GM21528 (cell line): ENCODE results near the gene SRGN.
"Not testable (repeated sequence)": the region's sequence is repeated elsewhere in the genome, so short reads cannot be mapped to it uniquely, and the experiment has no call there.

Source experiments
- ATAC-seq: cut with Tn5 transposase; IDR thresholded peaks from one replicate; pipeline ENCODE4 v1.9.1; 2021; ENCODE audit warnings: mild to moderate bottlenecking, moderate library complexity; ENCODE audit not compliant: unreplicated experiment, low FRiP score

SRGN gene

DNA sequence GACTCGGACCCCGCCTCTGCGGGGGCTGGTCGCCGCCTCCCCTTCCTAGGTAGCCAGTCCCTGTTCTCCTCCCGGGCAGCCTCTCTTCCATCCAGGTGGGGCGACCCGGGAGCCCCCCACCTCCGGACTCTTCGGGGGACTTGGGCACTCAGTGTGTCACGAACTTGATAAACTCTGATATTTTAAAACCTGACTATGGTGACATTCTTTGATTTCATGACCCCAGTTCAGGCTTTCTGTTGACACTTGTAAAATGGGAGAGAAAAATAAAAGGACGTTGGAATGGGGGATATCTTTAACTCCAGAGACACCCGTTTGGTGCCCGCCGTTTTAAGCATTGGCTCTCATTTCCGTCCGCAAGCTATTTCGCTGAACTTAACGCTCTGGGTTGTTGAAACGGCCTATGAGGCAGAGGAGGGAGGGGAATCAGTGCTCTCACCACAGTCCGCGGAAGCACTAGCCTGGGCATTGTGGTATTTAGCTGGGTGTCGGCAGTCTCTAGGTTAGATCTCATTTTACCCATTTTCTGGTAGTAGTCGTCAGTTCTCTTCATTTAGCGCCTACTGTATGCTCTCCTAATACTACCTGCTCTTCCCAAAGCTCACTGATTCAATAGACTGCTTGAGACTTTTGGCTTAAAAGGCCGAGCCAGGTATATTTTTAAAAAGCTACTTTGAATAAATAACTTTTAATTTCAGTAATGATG, 36.8 kb downstream of the SRGN start:
- peak; percentile 30 for ATAC-seq

DNA sequence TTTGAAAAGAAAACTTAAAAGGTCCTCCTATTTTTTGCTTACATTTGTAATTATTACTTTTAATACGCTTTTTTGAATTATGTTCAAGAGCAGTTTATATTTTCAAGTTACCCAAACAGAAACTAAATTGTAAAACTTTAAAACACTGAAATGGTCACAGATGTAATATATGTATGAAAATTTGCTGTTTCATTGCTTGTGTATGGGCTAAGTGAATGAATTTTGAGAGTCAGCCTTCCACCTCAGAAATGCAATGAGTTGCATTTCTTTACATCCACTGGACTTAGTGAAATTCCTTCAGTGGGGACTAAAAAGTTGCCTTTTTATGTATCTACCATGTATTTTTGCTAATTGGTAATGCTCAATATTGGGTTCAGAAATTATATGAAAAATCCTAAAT, 37.7 kb downstream of the SRGN start:
- no peak for ATAC-seq

DNA sequence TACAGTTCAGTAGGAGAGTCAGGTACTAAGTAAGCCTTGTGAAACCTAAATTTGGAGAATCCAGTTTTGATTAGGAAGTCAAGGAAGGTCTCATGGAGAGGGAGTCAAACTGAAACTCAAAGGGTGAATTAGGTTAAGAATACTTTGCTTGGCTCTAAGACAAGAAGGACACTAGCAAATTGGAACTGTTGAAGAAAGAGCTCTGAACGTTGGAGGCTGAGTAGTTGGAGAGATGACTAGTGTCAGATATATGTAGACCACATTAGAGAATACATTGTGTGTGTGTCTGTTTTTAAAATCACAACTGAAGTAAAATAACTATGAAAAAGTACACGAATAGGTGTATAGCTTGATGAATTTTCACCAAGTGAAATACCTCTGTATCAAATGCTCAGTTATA, 42.3 kb downstream of the SRGN start:
- no peak for ATAC-seq

DNA sequence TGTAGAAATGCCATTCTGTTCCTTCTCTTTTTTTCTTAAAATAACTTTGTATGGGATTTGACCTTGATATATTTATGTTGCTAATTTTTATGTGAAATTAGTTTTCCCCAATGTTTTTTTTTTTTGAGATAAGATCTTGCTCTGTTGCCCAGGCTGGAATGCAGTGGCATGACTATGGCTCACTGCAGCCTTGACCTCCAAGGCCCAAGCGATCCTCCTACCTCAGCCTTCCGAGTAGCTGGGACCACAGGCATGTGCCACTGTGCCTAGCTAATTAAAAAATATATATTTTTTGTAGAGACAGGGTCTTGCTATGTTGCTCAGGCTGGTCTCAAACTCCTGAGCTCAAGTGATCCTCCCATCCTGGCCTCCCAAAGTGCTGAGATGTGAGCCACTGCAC, 52.1 kb downstream of the SRGN start:
- ATAC-seq: no peak

DNA sequence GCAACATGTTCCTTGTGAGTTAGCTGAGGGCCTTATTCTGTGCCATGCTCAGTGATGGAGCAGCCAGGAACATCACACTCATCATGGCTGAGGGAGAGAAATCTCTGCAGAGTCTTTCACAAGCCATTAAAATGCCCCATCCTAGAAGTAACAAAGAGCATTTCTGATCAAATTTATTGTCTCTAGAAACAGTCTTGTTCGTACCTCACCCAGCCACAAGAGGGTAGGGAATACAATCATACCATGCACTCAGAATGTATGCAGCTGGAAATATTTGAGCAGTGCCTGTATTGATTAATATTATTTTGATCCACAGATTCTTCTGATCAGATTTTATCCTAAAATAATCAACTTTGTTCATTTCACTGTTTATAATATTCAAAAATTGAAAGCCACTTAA, 53.4 kb downstream of the SRGN start:
- ATAC-seq: no peak

DNA sequence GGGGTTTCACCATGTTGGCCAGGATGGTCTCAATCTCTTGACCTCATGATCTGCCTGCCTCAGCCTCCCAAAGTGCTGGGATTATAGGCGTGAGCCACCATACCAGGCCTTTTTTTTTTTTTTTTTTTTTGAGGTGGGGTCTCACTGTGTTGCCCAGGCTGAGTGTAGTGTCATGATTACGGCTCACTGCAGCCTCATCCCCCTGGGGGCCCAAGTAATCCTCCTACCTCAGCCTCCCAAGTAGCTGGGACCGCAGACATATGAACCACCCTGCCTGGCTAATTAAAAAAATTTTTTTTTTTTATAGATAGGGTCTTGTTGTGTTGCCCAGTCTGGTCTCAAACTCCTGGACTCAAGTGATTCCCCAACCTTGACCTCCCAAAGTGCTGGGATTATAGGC, 54.2 kb downstream of the SRGN start:
- not testable (repeated sequence) for ATAC-seq

DNA sequence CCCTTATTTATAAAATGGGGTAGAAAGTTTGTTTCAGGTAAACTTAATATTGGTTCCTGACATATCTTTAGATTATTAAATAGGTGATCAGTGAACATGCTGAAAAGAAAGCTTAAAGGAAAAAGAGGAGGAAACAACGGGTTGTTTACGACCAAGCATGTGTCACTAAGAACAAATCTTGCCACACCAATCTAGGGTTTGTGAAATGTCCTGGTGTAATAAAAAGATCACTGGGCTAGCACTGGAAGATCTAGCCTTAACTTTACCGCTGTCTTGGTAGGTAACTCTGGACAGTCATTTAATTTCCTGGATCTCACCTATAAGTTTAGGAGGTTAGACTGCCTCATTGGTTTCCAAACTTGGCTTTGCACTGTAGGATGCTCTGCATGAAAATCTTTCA, 55.1 kb downstream of the SRGN start:
- no peak for ATAC-seq

DNA sequence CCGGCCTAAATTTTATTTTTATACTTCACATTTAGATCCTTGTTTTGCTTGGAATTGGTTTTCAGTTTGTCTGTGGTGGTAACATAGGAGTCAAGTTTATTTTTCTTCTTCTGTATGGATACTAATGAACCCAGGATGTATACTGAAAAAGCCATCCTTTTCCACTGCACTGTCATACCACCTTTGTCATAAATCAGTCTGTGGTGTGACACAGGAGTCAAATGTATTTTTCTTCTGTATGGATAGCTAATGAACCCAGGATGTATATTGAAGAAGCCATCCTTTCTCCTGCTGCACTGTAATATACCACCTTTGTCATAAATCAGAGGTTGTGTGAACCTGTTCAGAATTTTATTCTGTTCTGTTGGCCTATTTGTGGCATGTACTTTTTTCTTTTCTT, 57.4 kb downstream of the SRGN start:
- ATAC-seq: no peak

DNA sequence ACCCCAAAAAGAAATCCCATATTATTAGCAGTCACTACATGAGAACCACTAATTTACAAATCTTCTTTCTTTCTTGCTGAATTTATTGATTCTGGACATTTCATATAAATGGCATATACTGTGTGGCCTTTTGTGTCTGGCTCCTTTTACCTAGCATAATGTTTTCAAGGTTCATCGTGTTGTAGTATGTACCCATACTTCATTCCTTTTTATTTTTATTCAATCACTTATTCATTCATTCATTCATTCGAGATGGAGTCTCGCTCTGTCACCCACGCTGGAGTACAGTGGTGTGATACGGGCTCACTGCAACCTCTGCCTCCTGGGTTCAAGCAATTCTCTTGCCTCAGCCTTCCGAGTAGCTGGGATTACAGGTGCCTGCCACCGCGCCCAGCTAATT, 58.0 kb downstream of the SRGN start:
- ATAC-seq: no peak

DNA sequence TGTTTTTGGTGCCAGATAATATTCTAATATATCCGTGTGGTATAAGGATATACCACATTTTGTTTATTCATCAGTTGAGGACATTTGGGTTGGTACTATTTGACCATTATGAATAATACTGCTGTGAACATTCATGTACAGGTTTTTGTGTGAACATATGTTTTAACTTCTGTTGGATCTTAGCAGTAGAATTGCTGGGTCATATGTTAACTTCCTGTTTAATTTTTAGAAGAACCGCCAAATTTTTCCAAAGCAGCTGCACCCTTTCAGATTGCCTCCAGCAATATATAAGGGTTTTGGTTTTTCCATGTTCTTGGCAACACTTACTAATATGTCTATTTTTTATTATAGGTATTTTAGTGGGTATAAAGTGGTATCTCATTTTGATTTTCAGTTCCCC, 58.9 kb downstream of the SRGN start:
- no peak for ATAC-seq

DNA sequence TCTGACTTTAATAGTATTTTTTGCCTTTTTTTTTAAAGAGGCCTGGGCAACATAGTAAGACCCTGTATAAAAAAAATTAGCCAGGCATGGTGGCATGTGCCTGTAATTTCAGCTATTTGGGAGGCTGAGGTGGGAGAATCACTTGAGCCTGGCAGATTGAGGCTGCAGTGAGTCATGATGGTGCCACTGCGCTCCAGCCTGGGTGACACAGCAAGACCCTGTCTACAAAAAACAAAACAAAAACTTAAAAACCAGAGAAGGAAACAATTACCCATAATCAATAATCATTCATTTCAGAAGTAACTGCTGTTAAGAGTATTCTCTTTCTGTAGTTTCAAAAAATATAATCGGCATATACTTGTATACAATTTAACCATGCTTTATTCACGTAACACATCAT, 64.1 kb downstream of the SRGN start:
- no peak for ATAC-seq

DNA sequence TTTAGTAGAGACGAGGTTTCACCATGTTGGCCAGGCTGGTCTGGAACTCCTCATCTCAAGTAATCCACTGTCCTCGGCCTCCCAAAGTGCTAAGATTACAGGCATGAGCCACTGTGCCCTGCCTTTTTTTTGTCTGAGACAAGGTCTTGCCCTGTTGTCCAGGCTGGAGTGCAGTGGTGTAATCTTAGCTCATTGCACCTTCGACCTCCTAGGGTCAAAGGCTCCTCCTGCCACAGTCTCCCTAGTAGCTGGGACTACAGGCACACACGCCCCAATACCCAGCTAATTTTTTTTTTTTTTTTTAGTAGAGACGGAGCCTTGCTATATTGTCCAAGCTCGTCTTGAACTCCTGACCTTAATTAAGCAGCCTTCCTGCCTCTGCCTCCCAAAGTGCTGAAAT, 65.3 kb downstream of the SRGN start:
- ATAC-seq: no peak
